Suprapubic skin (tissue), 4 donors: Measurements from ENCODE around the gene PSMD14.

Experiments
- EP300 ChIP-seq: sonication (generic); formaldehyde crosslinking; IDR thresholded peaks from one replicate; pipeline ENCODE4 v1.6.1; 2017; ENCODE audit warnings: antibody characterized with exemption
- POLR2A ChIP-seq, 2 donors: fragments of 450-650 bp; IDR thresholded peaks; one replicate each; pipeline ENCODE4 v1.6.1; 2017; ENCODE audit warnings: antibody characterized with exemption in 2 of 2, mild to moderate bottlenecking in 2 of 2, moderate library complexity in 2 of 2
- POLR2AphosphoS5 ChIP-seq, 3 donors: sonication (generic); formaldehyde crosslinking; IDR thresholded peaks; one replicate each; pipeline ENCODE4 v1.6.1; 2017; ENCODE audit warnings: antibody characterized with exemption in 3 of 3
- TF ChIP-seq, protein P1 (sequence below), 2 donors: fragments of 200-600 bp in 1 of 2; fragments of 450-650 bp in 1 of 2; sonication (generic) in 1 of 2; IDR thresholded peaks; one replicate each; pipeline ENCODE4 v1.5.1; 2016 to 2019; ENCODE audit warnings: antibody characterized with exemption in 2 of 2, mild to moderate bottlenecking in 1 of 2, moderate library complexity in 1 of 2

DNA sequence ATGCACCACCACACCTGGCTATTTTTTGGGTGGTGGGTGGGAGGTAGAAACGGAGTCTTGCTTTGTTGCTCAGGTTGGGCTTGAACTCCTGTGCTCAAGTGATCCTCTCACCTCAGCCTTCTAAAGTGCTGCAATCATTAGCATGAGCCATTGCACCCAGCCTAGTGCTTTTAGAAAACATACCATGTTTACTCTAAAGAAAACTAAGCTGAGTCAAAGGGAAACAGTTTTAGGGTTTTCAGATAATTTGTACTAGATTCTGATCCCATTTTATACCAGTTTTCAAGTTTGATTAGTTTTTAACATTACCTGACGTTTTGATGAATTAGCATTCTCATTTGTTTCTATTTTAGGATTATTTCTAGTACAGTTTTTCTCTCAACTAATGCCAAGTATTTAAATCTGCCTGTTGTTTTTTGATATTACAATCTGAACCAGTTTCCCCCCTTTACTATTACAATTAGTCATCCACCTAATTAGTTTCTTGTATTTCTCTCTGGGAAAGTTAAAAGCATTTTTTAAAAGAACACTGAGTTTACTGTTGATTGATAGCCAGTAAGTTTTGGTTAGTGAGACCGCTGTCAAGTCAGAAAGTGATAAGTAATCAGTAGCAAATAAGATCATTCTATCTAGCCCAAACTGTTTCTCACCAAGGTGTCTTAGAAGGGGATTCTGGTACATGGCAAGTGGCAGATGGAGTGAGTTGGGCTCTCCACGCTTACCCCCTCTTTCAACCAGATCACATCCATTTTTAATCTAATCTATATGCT is 83.7 kb downstream of the PSMD14 start:
- TF ChIP-seq, protein P1, sequence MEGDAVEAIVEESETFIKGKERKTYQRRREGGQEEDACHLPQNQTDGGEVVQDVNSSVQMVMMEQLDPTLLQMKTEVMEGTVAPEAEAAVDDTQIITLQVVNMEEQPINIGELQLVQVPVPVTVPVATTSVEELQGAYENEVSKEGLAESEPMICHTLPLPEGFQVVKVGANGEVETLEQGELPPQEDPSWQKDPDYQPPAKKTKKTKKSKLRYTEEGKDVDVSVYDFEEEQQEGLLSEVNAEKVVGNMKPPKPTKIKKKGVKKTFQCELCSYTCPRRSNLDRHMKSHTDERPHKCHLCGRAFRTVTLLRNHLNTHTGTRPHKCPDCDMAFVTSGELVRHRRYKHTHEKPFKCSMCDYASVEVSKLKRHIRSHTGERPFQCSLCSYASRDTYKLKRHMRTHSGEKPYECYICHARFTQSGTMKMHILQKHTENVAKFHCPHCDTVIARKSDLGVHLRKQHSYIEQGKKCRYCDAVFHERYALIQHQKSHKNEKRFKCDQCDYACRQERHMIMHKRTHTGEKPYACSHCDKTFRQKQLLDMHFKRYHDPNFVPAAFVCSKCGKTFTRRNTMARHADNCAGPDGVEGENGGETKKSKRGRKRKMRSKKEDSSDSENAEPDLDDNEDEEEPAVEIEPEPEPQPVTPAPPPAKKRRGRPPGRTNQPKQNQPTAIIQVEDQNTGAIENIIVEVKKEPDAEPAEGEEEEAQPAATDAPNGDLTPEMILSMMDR (IDR thresholded peaks at IDR 0.05) = no peak
- TF ChIP-seq POLR2A (IDR thresholded peaks at IDR 0.05) (no peak), POLR2AphosphoS5 (IDR thresholded peaks at IDR 0.05) (no peak), EP300 (no peak)
